ENCODE measurements around the gene VSIG10.

- TF ChIP-seq POLR2A (IDR thresholded peaks at IDR 0.05) (no peak), EP300 (IDR thresholded peaks at IDR 0.05) (no peak)
Measured at GRCh38 chr12:118145113-118145797, 41.4 kb upstream of the VSIG10 start.
